Keratinocyte (primary cell): ENCODE data around the gene TOR4A. TPM values are rescaled to one million over a fixed set of nuclear protein-coding genes. Genes with fewer than 3 reads are reported as not detected.

Experiments
- DNase-seq: peaks from one replicate; pipeline ENCODE4 v3.0.0-alpha.2; 2011; ENCODE audit warnings: low read depth, missing footprints, low spot score
- FAIRE-seq: peaks from 2 replicates; lab custom pipeline; 2011; peaks lifted over from hg19 to GRCh38; lab: Jason Lieb, UNC
- H2AFZ ChIP-seq: 2 replicates; pipeline ENCODE4 v1.6.0; 2012; ENCODE audit warnings: low read length, control low read depth, inconsistent platforms; ENCODE audit not compliant: control insufficient read depth
- H3K27ac ChIP-seq: 2 replicates; pipeline ENCODE4 v1.5.1; 2011; ENCODE audit warnings: low read length; ENCODE audit not compliant: control insufficient read depth, insufficient read depth
- H3K27me3 ChIP-seq: 3 replicates; pipeline ENCODE4 v1.6.0; 2011; ENCODE audit warnings: low read length; ENCODE audit not compliant: control insufficient read depth, insufficient read depth; ENCODE audit errors: extremely low read depth
- H3K36me3 ChIP-seq, 2 experiments: 2 replicates in 1 of 2; 3 replicates in 1 of 2; pipeline ENCODE4 v1.5.1; 2011; ENCODE audit warnings: low read length in 2 of 2, mild to moderate bottlenecking in 1 of 2; ENCODE audit not compliant: control insufficient read depth in 2 of 2, insufficient read depth in 2 of 2; ENCODE audit errors: extremely low read depth in 1 of 2
- H3K4me1 ChIP-seq: 3 replicates; pipeline ENCODE4 v1.5.1; 2011; ENCODE audit warnings: low read length; ENCODE audit not compliant: control insufficient read depth, insufficient read depth; ENCODE audit errors: extremely low read depth
- H3K4me2 ChIP-seq: 3 replicates; pipeline ENCODE4 v1.6.0; 2011; ENCODE audit warnings: low read depth, low read length; ENCODE audit not compliant: control insufficient read depth, insufficient read depth; ENCODE audit errors: extremely low read depth
- H3K4me3 ChIP-seq, 3 experiments: fragments of 200-600 bp in 1 of 3; sonication (generic) in 1 of 3; 2 replicates in 2 of 3; 3 replicates in 1 of 3; pipeline ENCODE4 v1.5.1; 2011 to 2016; ENCODE audit warnings: low read length in 3 of 3, mild to moderate bottlenecking in 3 of 3, control low read depth in 2 of 3, inconsistent platforms in 1 of 3, low read depth in 1 of 3, mixed read lengths in 1 of 3, mixed run types in 1 of 3, moderate library complexity in 1 of 3; ENCODE audit not compliant: control insufficient read depth in 2 of 3, insufficient read depth in 2 of 3; ENCODE audit errors: extremely low read depth in 1 of 3
- H3K79me2 ChIP-seq: 2 replicates; pipeline ENCODE4 v1.6.0; 2012; ENCODE audit warnings: low read length; ENCODE audit not compliant: control insufficient read depth, insufficient read depth
- H3K9ac ChIP-seq: 3 replicates; pipeline ENCODE4 v1.6.0; 2011; ENCODE audit warnings: low read length; ENCODE audit not compliant: control insufficient read depth, insufficient read depth; ENCODE audit errors: extremely low read depth
- H3K9me1 ChIP-seq: 3 replicates; pipeline ENCODE4 v1.6.0; 2011; ENCODE audit warnings: low read length; ENCODE audit not compliant: control insufficient read depth, insufficient read depth; ENCODE audit errors: extremely low read depth
- H3K9me3 ChIP-seq: 2 replicates; pipeline ENCODE4 v1.5.1; 2012; ENCODE audit warnings: low read depth, low read length; ENCODE audit not compliant: control insufficient read depth
- H4K20me1 ChIP-seq: 3 replicates; pipeline ENCODE4 v1.6.0; 2011; ENCODE audit warnings: low read length; ENCODE audit not compliant: control insufficient read depth, insufficient read depth; ENCODE audit errors: extremely low read depth
- EZH2 ChIP-seq: IDR thresholded peaks from one replicate; pipeline ENCODE4 v1.6.1; 2012; ENCODE audit warnings: inconsistent platforms, mild to moderate bottlenecking, low read length, moderate library complexity
- dilution Hi-C: fragments of 300-500 bp; cut with MboI; formaldehyde crosslinking; loops from one replicate; pipeline ENCODE4 v1.7.0; 2020; ENCODE audit warnings: low sequenced_read_pairs; ENCODE audit not compliant: extremely low pct_ligation_motif_present
- polyA plus RNA-seq, 5 experiments: library from polyadenylated mRNA; depleted of rRNA in 3 of 5; stranded (reverse) in 3 of 5; stranded (forward) in 1 of 5; unstranded in 1 of 5; fragments of >200 nt; gene quantifications; 1 replicate in 1 of 5; 2 replicates in 3 of 5; 3 replicates in 1 of 5; pipeline versions ENCODE4 v1.2.1 to v1.2.3, GENCODE V29; 2011 to 2012; ENCODE audit warnings: missing spikeins in 2 of 5, low read depth in 1 of 5, low replicate concordance in 1 of 5
- TF ChIP-seq, protein P1 (sequence below), 3 experiments: IDR thresholded peaks in 1 of 3; conservative IDR thresholded peaks in 1 of 3; optimal IDR thresholded peaks in 1 of 3; 2 replicates in 2 of 3; 3 replicates in 1 of 3; pipeline versions ENCODE3 to v1.5.1; 2011; ENCODE audit warnings: low read length in 3 of 3, mild to moderate bottlenecking in 3 of 3, moderate library complexity in 2 of 3, control low read depth in 1 of 3, inconsistent platforms in 1 of 3; ENCODE audit not compliant: insufficient read depth in 2 of 3; ENCODE audit errors: extremely low read depth in 1 of 3

TOR4A gene
- polyA plus RNA-seq, 1 donor (not counting 4 experiments of a cell fraction or from before 2014, with no cell fraction given) = 5.8 TPM

DNA sequence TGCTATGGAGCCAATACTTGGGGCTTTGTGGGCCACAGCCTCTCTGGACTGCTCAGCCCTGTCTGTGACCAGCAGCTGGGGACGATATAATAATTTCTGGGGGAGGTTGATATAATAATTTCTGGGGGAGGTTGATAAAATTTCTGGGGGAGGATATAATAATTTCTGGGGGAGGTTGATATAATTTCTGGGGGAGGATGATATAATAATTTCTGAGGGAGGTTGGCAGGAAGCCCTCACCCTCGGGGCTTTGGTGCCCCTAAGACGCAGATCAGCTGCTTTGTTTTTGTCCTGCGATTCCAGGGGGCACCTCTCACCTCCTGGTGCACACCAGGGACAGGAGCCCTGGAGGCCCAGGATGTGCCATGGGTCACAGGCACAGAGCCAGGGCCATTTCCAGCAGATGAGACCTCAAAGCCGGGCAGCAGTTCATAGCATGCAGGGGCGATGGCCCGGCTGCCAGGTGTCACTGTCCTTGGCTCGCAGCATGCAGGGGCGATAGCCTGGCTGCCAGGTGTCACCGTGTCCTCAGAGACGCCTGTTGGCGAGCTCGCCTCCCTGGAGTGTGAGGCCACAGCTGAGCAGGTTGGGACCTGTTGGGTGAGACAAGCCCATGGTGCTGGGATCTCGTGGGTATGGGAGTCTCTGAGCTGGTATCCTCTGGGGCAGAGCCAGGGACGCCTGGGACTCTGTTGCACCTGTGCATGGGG is 3.8 kb upstream of the TOR4A start:
- Histone ChIP-seq H3K4me1 (peaks cover 27% of the 10 kb centered on the region), H3K4me3 (no peak overlapping the region), H2AFZ (no peak overlapping the region), H3K9me3 (no peaks in the 10 kb centered on the region), H3K36me3 (peaks cover 13 to 24% of the 10 kb centered on the region in 2 experiments), H3K9me1 (no peaks in the 10 kb centered on the region), H3K9ac (peak overlapping the region; percentile 23), H3K27me3 (no peaks in the 10 kb centered on the region), H3K27ac (peak overlapping the region; percentile 22), H4K20me1 (peaks cover 11% of the 10 kb centered on the region), H3K79me2 (peaks cover 7% of the 10 kb centered on the region), H3K4me2 (peak overlapping the region; percentile 36)
- dilution Hi-C loops = no loop called here
- FAIRE-seq (peak; percentile 66), DNase-seq (no peak)
- TF ChIP-seq EZH2 = no peak
- TF ChIP-seq, protein P1, sequence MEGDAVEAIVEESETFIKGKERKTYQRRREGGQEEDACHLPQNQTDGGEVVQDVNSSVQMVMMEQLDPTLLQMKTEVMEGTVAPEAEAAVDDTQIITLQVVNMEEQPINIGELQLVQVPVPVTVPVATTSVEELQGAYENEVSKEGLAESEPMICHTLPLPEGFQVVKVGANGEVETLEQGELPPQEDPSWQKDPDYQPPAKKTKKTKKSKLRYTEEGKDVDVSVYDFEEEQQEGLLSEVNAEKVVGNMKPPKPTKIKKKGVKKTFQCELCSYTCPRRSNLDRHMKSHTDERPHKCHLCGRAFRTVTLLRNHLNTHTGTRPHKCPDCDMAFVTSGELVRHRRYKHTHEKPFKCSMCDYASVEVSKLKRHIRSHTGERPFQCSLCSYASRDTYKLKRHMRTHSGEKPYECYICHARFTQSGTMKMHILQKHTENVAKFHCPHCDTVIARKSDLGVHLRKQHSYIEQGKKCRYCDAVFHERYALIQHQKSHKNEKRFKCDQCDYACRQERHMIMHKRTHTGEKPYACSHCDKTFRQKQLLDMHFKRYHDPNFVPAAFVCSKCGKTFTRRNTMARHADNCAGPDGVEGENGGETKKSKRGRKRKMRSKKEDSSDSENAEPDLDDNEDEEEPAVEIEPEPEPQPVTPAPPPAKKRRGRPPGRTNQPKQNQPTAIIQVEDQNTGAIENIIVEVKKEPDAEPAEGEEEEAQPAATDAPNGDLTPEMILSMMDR (optimal IDR thresholded peaks at IDR 0.05 in 1 of 3, IDR thresholded peaks at IDR 0.05 in 1 of 3, conservative IDR thresholded peaks at IDR 0.05 in 1 of 3; ENCODE audit: extremely low read depth in 1 of 3, insufficient read depth in 2 of 3, low read length in 3 of 3) = no peak

DNA sequence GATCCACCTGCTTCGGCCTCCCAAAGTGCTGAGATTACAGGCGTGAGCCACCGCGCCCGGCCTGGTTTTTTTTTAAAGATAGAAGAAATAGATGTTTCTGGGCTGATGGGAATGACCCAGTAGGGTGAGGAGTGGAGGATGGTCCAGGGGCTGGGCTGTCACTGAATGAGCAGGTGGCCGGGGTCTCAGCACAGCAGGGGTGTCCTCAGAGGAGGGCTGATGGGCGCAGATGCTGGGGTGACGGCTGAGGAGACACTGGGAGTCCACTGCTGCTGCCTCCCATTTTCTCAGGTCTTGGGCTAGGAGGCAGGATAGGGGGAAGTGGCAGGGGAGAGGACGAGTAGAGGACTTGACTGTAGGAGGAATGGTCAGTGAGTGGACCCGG is 2.3 kb upstream of the TOR4A start:
- dilution Hi-C loops = no loop called here
- peaks cover 14 to 21% of the 10 kb centered on the region in 2 experiments for H3K36me3 ChIP-seq
- no peak overlapping the region for H3K27ac ChIP-seq
- no peak overlapping the region for H3K4me2 ChIP-seq
- DNase-seq = no peak
- H3K27me3 ChIP-seq = no peaks in the 10 kb centered on the region
- FAIRE-seq = no peak
- H3K4me3 ChIP-seq = no peak overlapping the region
- H3K4me1 ChIP-seq = peaks cover 27% of the 10 kb centered on the region
- H4K20me1 ChIP-seq = peaks cover 6% of the 10 kb centered on the region
- no peak overlapping the region for H3K9ac ChIP-seq
- peaks cover 18% of the 10 kb centered on the region for H3K79me2 ChIP-seq
- no peaks in the 10 kb centered on the region for H3K9me1 ChIP-seq
- H3K9me3 ChIP-seq = no peaks in the 10 kb centered on the region
- no peak overlapping the region for H2AFZ ChIP-seq
- TF ChIP-seq EZH2 = no peak
- TF ChIP-seq, protein P1 (optimal IDR thresholded peaks at IDR 0.05 in 1 of 3, IDR thresholded peaks at IDR 0.05 in 1 of 3, conservative IDR thresholded peaks at IDR 0.05 in 1 of 3; ENCODE audit: extremely low read depth in 1 of 3, insufficient read depth in 2 of 3, low read length in 3 of 3) = no peak
